ENCODE data around the gene MTRR. TPM values are rescaled to one million over a fixed set of nuclear protein-coding genes. Genes with fewer than 3 reads are reported as not detected.

MTRR gene
- total RNA-seq (2012; rRNA removed) (30.6 and 33.2 TPM in 2 replicates), polyA plus RNA-seq (2012; rRNA removed) (31.4 and 33.5 TPM in 2 replicates), Bru-seq, nascent RNA (percentile 67 among the genes with signal in this experiment), BruChase-seq, experiment 1, labeled RNA remaining after a 6-hour chase (percentile 54 among the genes with signal in this experiment), BruChase-seq, experiment 2, labeled RNA remaining after a 2-hour chase (percentile 61 among the genes with signal in this experiment)
- 6.8 and 11.1 TPM in 2 replicates for polyA plus RNA-seq (2012; cell fraction: cytosol; rRNA removed)
- 10.7 and 61.9 TPM in 2 replicates for polyA plus RNA-seq (2012; cell fraction: nucleus; rRNA removed; ENCODE audit: low replicate concordance)
- long read RNA-seq, partial matches to known transcripts, result 3 of 17 reads
- long read RNA-seq, other reads (novel, unspliced or antisense), result 10 of 17 reads

DNA sequence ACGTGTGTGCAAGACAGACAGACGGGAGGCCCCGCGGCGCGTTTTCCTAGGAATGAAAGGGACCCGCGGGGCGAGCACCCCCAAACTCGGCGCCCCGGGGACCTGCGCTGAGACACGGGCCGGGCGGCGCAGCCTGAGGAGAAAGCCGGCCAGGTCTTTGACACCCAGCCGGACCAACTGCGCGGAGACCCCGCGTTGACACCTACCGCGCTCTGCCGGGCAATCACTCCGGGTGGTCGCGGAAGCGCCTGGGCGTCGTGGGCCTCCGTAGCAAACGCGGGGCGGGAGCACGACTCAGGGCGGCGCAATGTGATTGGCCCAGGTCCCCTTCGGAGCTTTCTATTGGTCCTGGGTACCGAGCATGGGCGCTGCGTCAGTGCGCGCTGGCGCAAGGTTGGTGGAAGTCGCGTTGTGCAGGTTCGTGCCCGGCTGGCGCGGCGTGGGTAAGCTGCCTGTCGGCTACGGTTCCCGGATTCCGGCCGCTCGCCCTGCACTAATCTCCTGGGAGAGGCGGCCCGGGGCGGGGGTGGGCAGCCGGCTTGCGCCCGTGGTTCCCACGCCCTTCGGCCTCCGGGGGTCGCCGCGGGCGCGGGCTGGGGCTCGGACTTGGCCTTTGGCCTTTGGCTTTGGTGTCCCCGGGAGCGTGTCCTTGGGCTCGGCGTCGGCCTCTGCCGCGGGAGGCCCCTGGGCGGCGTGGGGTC is at the start of gene MTRR, which contains the start of gene FASTKD3:
TSS of gene MTRR (plus strand) at position 376 of the 701 bp plus-strand sequence. CDS start 1,647 bp downstream, outside the sequence.
TSS of gene FASTKD3 (minus strand) at position 259 of the 701 bp plus-strand sequence. CDS start 948 bp downstream, outside the sequence.
- H4K5ac ChIP-seq (ENCODE audit: low read depth, low read length), result peak within 1 kb of the TSS; percentile 16
- no peak within 1 kb of the TSS for H2BK15ac ChIP-seq (ENCODE audit: low read depth, low read length)
- H3K14ac ChIP-seq (replicated peaks; ENCODE audit: low read depth, low read length), result peak within 1 kb of the TSS; percentile 55
- peak within 1 kb of the TSS; percentile 96 for H3K4me2 ChIP-seq (ENCODE audit: low read depth, low read length)
- peak within 1 kb of the TSS; percentile 66 for H3K4ac ChIP-seq (ENCODE audit: low read depth, low read length)
- H2BK5ac ChIP-seq (ENCODE audit: low read depth, low read length, poor library complexity, severe bottlenecking), result peak within 1 kb of the TSS; percentile 3
- H3K9ac ChIP-seq (ENCODE audit: low read depth, low read length), result peak within 1 kb of the TSS; percentile 89
- intact Hi-C loops (cut with micrococcal nuclease), result no loop called here
- CTCF ChIA-PET, result interaction anchor here (1.0 to 1.2 kb wide), 2 partner anchors 9 to 17 kb away, joined by 3 to 4 read pairs; no protein-coding TSS in a partner anchor
- H3K36me3 ChIP-seq (ENCODE audit: control insufficient read depth, insufficient read depth, low read length), result peaks cover 3% of the 10 kb centered on the region
- H3K9me3 ChIP-seq (ENCODE audit: control insufficient read depth, insufficient read depth, low read length), result no peaks in the 10 kb centered on the region
- peak within 1 kb of the TSS; percentile 82 for H3K23ac ChIP-seq (ENCODE audit: low read depth, low read length)
- H3K4me1 ChIP-seq (ENCODE audit: control insufficient read depth, insufficient read depth, low read length), result 0 out of 2 replicates have a peak, but pooled peaks cover 2% of the 10 kb centered on the region
- peaks cover 6% of the 10 kb centered on the region; the same call in 1 of the 2 replicates for H4K20me1 ChIP-seq (ENCODE audit: insufficient read depth, low read length)
- POLR2A ChIA-PET (ENCODE audit: unreplicated experiment), result interaction anchor here (0.5 to 1.0 kb wide), 3 partner anchors 11 to 1135 kb away, joined by 3 to 4 read pairs (median 3); no protein-coding TSS in a partner anchor
- dilution Hi-C loops (cut with HindIII; ENCODE audit: low sequenced_read_pairs, unreplicated experiment), result no loop called here
- peak within 1 kb of the TSS; percentile 71 to 77 for H4K8ac ChIP-seq (ENCODE audit: low read depth in 2 of 2, low read length in 2 of 2)
- WGBS, 2 experiments (ENCODE audit: extremely low coverage in 2 of 2, insufficient read length in 1 of 2), result 0% methylated on average over 44 of the region's 83 CpGs; no CpG with 5 or more reads in 1 of the 2 experiments
- BruUV-seq (replicated peaks), result no TSS peak
- no peak within 1 kb of the TSS for H2BK120ac ChIP-seq (ENCODE audit: low read depth, low read length)
- H3K56ac ChIP-seq (ENCODE audit: extremely low read depth, insufficient read depth, low read length), result peak within 1 kb of the TSS; percentile 84; the same call in 1 of the 2 replicates
- no peak within 1 kb of the TSS for H2BK20ac ChIP-seq (ENCODE audit: low read depth, low read length)
- no peak within 1 kb of the TSS for H3K18ac ChIP-seq (ENCODE audit: low read depth, low read length)
- H2AFZ ChIP-seq (replicated peaks; ENCODE audit: low read length, poor library complexity), result peak within 1 kb of the TSS; percentile 98
- H3K4me3 ChIP-seq (ENCODE audit: insufficient read depth, low read depth, low read length), result peak within 1 kb of the TSS; percentile 59
- peaks cover 2% of the 10 kb centered on the region; the same call in 1 of the 2 replicates for H3K9me1 ChIP-seq (ENCODE audit: insufficient read depth, low read length)
- H2AK9ac ChIP-seq (replicated peaks; ENCODE audit: low read depth, low read length, poor library complexity), result peak within 1 kb of the TSS; percentile 68
- DNase-seq (peak; percentile 91), ATAC-seq (ENCODE audit: low read depth) (peak; percentile 100)
- H4K91ac ChIP-seq (ENCODE audit: insufficient read depth, low read depth, low read length), result no peak within 1 kb of the TSS; the same call in none of the 2 replicates
- H2AK5ac ChIP-seq (ENCODE audit: low read depth, low read length), result no peak within 1 kb of the TSS
- H3K27ac ChIP-seq (ENCODE audit: insufficient read depth, low read length), result peak within 1 kb of the TSS; percentile 61
- H3K79me1 ChIP-seq (ENCODE audit: low read depth in 1 of 2, low read length in 2 of 2), result peaks cover 21 to 47% of the 10 kb centered on the region in 2 experiments
- H3K27me3 ChIP-seq (ENCODE audit: control insufficient read depth, insufficient read depth, low read length), result no peaks in the 10 kb centered on the region
- in situ Hi-C loops (cut with MboI; ENCODE audit: low sequenced_read_pairs), result no loop called here
- TF ChIP-seq MAZ (IDR thresholded peaks at IDR 0.05; ENCODE audit: borderline replicate concordance, low read depth, low read length), result no peak; the same call in 1 of the 2 replicates
- TF ChIP-seq, protein P1, sequence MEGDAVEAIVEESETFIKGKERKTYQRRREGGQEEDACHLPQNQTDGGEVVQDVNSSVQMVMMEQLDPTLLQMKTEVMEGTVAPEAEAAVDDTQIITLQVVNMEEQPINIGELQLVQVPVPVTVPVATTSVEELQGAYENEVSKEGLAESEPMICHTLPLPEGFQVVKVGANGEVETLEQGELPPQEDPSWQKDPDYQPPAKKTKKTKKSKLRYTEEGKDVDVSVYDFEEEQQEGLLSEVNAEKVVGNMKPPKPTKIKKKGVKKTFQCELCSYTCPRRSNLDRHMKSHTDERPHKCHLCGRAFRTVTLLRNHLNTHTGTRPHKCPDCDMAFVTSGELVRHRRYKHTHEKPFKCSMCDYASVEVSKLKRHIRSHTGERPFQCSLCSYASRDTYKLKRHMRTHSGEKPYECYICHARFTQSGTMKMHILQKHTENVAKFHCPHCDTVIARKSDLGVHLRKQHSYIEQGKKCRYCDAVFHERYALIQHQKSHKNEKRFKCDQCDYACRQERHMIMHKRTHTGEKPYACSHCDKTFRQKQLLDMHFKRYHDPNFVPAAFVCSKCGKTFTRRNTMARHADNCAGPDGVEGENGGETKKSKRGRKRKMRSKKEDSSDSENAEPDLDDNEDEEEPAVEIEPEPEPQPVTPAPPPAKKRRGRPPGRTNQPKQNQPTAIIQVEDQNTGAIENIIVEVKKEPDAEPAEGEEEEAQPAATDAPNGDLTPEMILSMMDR (conservative IDR thresholded peaks at IDR 0.05; ENCODE audit: low read depth, low read length), result no peak
- TF ChIP-seq RFX5 (IDR thresholded peaks at IDR 0.05; ENCODE audit: low read depth, low read length), result no peak
- no peak for TF ChIP-seq RAD21 (IDR thresholded peaks at IDR 0.05; ENCODE audit: low read length)
- peak; percentile 16; the same call in 1 of the 2 replicates for TF ChIP-seq USF2 (IDR thresholded peaks at IDR 0.05; ENCODE audit: low read depth, low read length)
- TF ChIP-seq RCOR1 (IDR thresholded peaks at IDR 0.05; ENCODE audit: insufficient replicate concordance, low read length), result no peak
- no peak for TF ChIP-seq NFE2L2 (IDR thresholded peaks at IDR 0.05; ENCODE audit: low read depth, low read length)
- TF ChIP-seq SMC3 (IDR thresholded peaks at IDR 0.05; ENCODE audit: low read depth, low read length), result no peak
- TF ChIP-seq BHLHE40 (IDR thresholded peaks at IDR 0.05; ENCODE audit: low read depth, low read length), result no peak
- TF ChIP-seq MAFK (IDR thresholded peaks at IDR 0.05; ENCODE audit: low read depth, low read length), result no peak
- peak; percentile 94 for TF ChIP-seq POLR2A (IDR thresholded peaks at IDR 0.05; ENCODE audit: low read depth, low read length)
- TF ChIP-seq MXI1 (IDR thresholded peaks at IDR 0.05; ENCODE audit: borderline replicate concordance, low read depth, low read length), result peak; percentile 85
- TF ChIP-seq CHD1 (IDR thresholded peaks at IDR 0.05; ENCODE audit: low read depth, low read length), result no peak
- peak; percentile 33; the same call in 1 of the 2 replicates for TF ChIP-seq FOS (IDR thresholded peaks at IDR 0.05; ENCODE audit: low read depth, low read length)
